Testis (tissue), 3 donors: ENCODE measurements around the gene DPYD. TPM values are rescaled to one million over a fixed set of nuclear protein-coding genes. Genes with fewer than 3 reads are reported as not detected.

Source experiments
- DNase-seq: peaks from one replicate; pipeline ENCODE4 v3.0.0-alpha.2; 2019
- H3K27ac ChIP-seq, 2 donors: fragments of 200-600 bp; sonication (generic); one replicate each; pipeline ENCODE4 v1.5.1; 2019
- H3K27me3 ChIP-seq: fragments of 200-600 bp; sonication (generic); one replicate; pipeline ENCODE4 v1.5.1; 2019
- H3K36me3 ChIP-seq: fragments of 200-600 bp; sonication (generic); one replicate; pipeline ENCODE4 v1.5.1; 2017; ENCODE audit warnings: low read depth; ENCODE audit errors: missing control alignments
- H3K4me1 ChIP-seq: fragments of 200-600 bp; sonication (generic); one replicate; pipeline ENCODE4 v1.5.1; 2019
- H3K4me3 ChIP-seq, 2 donors: fragments of 200-600 bp; sonication (generic); one replicate each; pipeline ENCODE4 v1.5.1; 2017 to 2019
- H3K9me3 ChIP-seq: fragments of 200-600 bp; sonication (generic); one replicate; pipeline ENCODE4 v1.5.1; 2017
- CTCF ChIP-seq, 3 experiments: fragments of 450-650 bp in 2 of 3; fragments of 200-600 bp in 1 of 3; sonication (generic) in 1 of 3; IDR thresholded peaks; one replicate each; pipeline ENCODE4 v1.5.1; 2016 to 2019; ENCODE audit warnings: antibody characterized with exemption in 3 of 3, mild to moderate bottlenecking in 2 of 3, moderate library complexity in 1 of 3
- POLR2A ChIP-seq: fragments of 450-650 bp; IDR thresholded peaks from one replicate; pipeline ENCODE4 v1.6.1; 2017; ENCODE audit warnings: antibody characterized with exemption, mild to moderate bottlenecking, moderate library complexity
- WGBS, 2 donors: methylation state at CpG; one replicate each; pipeline ENCODE4 v1.1.5; 2018; 5-methylcytosine and 5-hydroxymethylcytosine counted together
- intact Hi-C: fragments of 100-400 bp; cut with DNase I; formaldehyde crosslinking; loops from one replicate; pipeline ENCODE4 v1.15.1; 2023; ENCODE audit warnings: low total_unique reads
- polyA plus RNA-seq: library from polyadenylated mRNA; stranded (reverse); fragments of 350-450 nt; fragmentation: Illumina TruSeq; extraction: RNeasy Lipid Tissue Mini Kit (QIAGEN cat#74804); gene quantifications from one replicate; pipeline ENCODE4 v1.2.3, GENCODE V29; 2014; ENCODE audit warnings: low read depth, low replicate concordance; ENCODE audit not compliant: insufficient read depth
- total RNA-seq, 2 donors: library from RNA; depleted of rRNA; stranded (reverse); fragments of >200 nt; gene quantifications; one replicate each; pipeline ENCODE4 v1.2.3, GENCODE V29; 2016

DPYD gene
- total and polyA plus RNA-seq, 3 donors from 2014 or later, result 6.7 to 14.7 (median 11.5) TPM

DNA sequence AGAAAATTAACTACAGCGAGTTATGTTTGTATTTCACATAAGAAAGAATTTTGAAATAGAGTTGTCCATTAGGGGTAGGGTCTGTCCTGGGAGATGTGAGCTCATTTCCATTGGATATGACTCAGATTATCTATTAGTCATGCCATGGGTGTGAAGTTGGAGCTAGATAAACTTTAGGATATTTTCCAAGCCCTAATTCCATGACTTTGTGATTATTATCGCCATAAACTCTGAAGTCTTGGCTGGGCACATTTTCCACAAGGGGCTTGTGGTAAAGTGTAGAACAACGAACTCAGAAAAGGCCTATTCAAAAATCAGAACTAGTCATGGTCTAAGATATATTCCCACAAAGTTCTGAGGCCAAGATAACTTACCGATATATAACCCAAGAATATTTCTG is 396.6 kb downstream of the DPYD start:
- intact Hi-C loops, result no loop called here
- Histone ChIP-seq H3K27me3 (no peaks in the 10 kb centered on the region), H3K4me1 (no peaks in the 10 kb centered on the region), H3K9me3 (no peaks in the 10 kb centered on the region), H3K4me3 (no peak overlapping the region), H3K36me3 (no peaks in the 10 kb centered on the region), H3K27ac (no peak overlapping the region)
- DNase-seq, result no peak
- WGBS, 2 donors, result 91 to 95% methylated on average over 4 of the region's 4 CpGs
- no peak for TF ChIP-seq POLR2A
- TF ChIP-seq CTCF (IDR thresholded peaks at IDR 0.05), result no peak

DNA sequence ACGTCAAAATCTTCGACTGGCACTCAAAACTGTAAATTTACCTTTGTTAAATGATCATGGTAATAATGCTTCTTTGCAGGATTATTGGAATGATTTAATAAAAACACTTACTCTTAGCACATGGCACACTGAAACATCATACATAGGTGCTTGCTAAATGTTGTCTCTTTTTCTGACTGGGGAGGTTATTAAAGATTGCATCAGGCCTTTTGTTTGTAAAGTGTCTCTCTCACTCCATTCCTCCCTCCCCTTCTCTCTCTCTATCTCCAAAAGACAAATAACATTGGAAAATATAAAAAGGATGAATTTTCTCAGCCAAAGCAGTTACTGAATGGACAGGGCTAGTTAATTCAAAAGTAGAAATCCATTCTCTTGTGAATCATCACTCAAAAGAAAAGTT is 404.2 kb downstream of the DPYD start:
- WGBS, 2 donors, result 91 to 97% methylated on average over 2 of the region's 2 CpGs
- H3K9me3 ChIP-seq, result no peaks in the 10 kb centered on the region

GRCh38 chr1:97508653-97509218 is 412.1 kb downstream of the DPYD start:
- DNase-seq, result no peak
- WGBS, 2 donors, result 90 to 94% methylated on average over 7 of the region's 7 CpGs
- no peak for TF ChIP-seq CTCF (IDR thresholded peaks at IDR 0.05)
- no peak for TF ChIP-seq POLR2A

More for the DNA sequence above, 404.2 kb downstream of the DPYD start:
- no peaks in the 10 kb centered on the region for H3K4me1 ChIP-seq
- no peaks in the 10 kb centered on the region for H3K36me3 ChIP-seq
- H3K27ac ChIP-seq, result no peak overlapping the region
- no peak for TF ChIP-seq POLR2A
- TF ChIP-seq CTCF (IDR thresholded peaks at IDR 0.05), result no peak
- no peak overlapping the region for H3K4me3 ChIP-seq
- DNase-seq, result no peak
- H3K27me3 ChIP-seq, result no peaks in the 10 kb centered on the region
- intact Hi-C loops, result no loop called here

GRCh38 chr1:97507863-97508262 is 413.0 kb downstream of the DPYD start:
- Histone ChIP-seq H3K36me3 (no peaks in the 10 kb centered on the region), H3K4me1 (no peaks in the 10 kb centered on the region), H3K9me3 (no peaks in the 10 kb centered on the region), H3K4me3 (no peak overlapping the region), H3K27me3 (no peaks in the 10 kb centered on the region), H3K27ac (no peak overlapping the region)
- intact Hi-C loops, result no loop called here
- DNase-seq, result no peak
- TF ChIP-seq POLR2A (no peak), CTCF (IDR thresholded peaks at IDR 0.05) (no peak)
- 85 to 90% methylated on average over 1 of the region's 1 CpG for WGBS, 2 donors

More at GRCh38 chr1:97508653-97509218, 412.1 kb downstream of the DPYD start:
- Histone ChIP-seq H3K27ac (no peak overlapping the region), H3K4me1 (no peaks in the 10 kb centered on the region), H3K27me3 (no peaks in the 10 kb centered on the region), H3K9me3 (no peaks in the 10 kb centered on the region), H3K4me3 (no peak overlapping the region), H3K36me3 (no peaks in the 10 kb centered on the region)
- intact Hi-C loops, result no loop called here

DNA sequence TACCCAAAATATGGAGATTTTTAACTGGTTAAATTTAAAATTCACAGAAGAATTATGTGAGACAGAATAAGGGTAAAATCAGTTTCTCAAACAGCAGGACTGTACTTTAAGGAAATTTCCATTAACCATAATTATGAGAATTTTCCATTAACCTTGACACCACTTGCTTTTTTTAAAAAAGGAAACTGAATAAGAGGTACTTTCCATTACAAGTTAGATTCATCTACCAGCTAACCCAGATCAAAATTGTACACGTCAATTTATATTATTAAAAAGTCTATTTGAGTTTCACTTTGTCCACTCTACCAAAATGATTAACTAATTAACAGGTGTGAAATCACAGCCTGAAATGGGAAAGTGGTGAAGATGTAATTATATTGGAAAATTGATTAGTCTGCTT is 414.5 kb downstream of the DPYD start:
- H3K27me3 ChIP-seq, result no peaks in the 10 kb centered on the region
- no peaks in the 10 kb centered on the region for H3K4me1 ChIP-seq
- H3K4me3 ChIP-seq, result no peak overlapping the region
- intact Hi-C loops, result no loop called here
- no peak for TF ChIP-seq POLR2A
- no peak for TF ChIP-seq CTCF (IDR thresholded peaks at IDR 0.05)
- no peaks in the 10 kb centered on the region for H3K9me3 ChIP-seq
- H3K27ac ChIP-seq, result no peak overlapping the region
- 57 to 78% methylated on average over 1 of the region's 1 CpG for WGBS, 2 donors
- no peak for DNase-seq
- no peaks in the 10 kb centered on the region for H3K36me3 ChIP-seq
